LNCaP clone FGC (cell line): Measurements from ENCODE around the gene PFKP.
"Not testable (repeated sequence)": the region's sequence is repeated elsewhere in the genome, so short reads cannot be mapped to it uniquely, and the experiment has no call there.

Experiments
- DNase-seq: peaks from one replicate; pipeline ENCODE4 v3.0.0-alpha.2; 2011; ENCODE audit warnings: low read depth
- H3K4me3 ChIP-seq: 2 replicates; pipeline ENCODE4 v1.5.1; 2011; ENCODE audit warnings: mild to moderate bottlenecking, low read depth, low read length, control low read depth
- TF ChIP-seq, protein P1 (sequence below): IDR thresholded peaks from 2 replicates; pipeline ENCODE4 v1.5.1; 2012; ENCODE audit warnings: mild to moderate bottlenecking; ENCODE audit not compliant: control insufficient read depth, insufficient read depth; ENCODE audit errors: extremely low read depth

PFKP gene

DNA sequence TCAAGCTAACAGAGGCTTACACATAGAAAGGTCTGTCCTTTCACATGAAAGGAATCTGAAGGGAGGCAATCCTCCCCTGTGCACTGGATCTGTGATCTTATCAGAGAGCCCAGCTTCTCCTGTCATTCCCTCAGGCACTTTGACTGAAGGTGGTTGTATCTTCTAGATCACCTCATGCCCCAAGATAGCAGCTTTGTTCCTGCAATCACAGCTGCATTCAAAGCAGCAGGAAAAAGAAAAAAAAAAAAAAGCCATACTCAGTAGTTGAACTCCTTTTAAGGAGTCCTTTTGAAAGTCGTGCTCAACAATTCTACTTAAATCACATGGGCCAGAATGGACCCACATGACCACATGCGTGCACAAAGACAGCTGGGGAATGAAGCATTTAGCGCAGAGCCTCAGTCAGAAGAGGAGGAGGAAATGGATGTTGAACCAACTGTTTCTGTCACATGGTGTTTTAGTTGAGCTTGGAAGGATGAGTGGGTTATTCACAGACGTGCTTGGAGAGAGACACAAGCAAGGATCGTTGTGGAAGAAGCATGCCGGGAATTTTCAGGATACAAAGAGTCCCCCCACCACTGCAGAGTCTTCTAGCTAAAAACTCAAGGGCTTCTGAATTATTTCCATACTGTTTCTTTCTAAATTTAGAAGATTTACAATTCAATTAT lies 13.0 kb upstream of the PFKP start:
- TF ChIP-seq, protein P1, sequence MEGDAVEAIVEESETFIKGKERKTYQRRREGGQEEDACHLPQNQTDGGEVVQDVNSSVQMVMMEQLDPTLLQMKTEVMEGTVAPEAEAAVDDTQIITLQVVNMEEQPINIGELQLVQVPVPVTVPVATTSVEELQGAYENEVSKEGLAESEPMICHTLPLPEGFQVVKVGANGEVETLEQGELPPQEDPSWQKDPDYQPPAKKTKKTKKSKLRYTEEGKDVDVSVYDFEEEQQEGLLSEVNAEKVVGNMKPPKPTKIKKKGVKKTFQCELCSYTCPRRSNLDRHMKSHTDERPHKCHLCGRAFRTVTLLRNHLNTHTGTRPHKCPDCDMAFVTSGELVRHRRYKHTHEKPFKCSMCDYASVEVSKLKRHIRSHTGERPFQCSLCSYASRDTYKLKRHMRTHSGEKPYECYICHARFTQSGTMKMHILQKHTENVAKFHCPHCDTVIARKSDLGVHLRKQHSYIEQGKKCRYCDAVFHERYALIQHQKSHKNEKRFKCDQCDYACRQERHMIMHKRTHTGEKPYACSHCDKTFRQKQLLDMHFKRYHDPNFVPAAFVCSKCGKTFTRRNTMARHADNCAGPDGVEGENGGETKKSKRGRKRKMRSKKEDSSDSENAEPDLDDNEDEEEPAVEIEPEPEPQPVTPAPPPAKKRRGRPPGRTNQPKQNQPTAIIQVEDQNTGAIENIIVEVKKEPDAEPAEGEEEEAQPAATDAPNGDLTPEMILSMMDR: no peak
- H3K4me3 ChIP-seq: no peak overlapping the region
- no peak for DNase-seq

DNA sequence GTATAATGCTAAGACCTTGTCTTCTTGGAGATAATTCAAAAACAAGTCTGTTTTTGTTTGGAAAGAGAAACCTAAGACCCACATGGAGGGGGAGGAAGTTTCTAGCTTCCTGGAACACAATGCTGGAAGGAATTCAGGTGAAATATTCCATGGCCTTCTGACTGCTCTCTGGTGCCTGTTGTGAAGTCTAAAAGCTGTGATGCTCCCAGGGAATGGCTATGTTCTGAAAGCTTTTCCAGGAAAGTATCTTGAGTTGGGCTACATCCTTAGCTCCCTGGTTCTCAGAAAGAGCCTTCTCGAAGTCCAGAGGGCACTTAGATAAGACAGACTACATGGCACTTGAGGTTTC lies 12.5 kb upstream of the PFKP start:
- TF ChIP-seq, protein P1: no peak
- no peak overlapping the region for H3K4me3 ChIP-seq
- no peak for DNase-seq

DNA sequence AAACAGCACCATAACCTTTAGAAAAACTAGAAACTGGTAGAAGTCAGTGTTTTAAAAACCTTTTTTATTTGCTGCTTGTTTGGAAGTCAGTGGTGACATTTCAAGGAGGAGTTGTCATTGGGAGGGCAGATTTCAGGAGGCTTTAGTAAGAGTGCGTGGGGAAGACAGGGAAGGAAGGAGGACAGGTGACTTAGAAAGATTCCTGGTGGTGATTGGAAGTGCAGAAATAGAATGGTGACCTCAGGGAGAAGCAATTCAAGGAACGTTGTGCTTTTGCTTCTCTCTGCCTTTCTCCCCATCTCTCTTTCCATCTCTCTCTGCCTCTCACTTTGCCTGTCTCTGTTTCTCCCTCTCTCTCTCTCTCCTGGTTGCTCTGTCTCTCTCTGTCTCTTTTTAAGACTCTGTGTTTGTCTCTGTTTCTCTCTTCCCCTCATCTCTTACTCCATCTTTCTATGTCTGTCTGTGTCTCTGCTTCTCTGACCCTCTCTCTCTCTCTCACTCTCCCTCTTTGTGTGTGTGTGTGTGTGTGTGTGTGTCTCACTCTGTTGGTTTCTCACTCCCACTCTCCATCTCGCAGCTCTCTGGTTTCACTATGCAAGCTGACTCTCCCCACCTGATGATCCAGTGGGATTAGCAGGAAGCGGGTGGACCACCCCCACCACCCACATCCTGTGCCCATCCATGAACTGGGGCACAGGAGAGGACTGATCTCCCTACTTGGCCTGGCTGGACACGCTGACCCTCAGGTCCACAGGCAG lies 10.9 kb upstream of the PFKP start:
- H3K4me3 ChIP-seq: no peak overlapping the region
- no peak for DNase-seq
- TF ChIP-seq, protein P1: no peak

DNA sequence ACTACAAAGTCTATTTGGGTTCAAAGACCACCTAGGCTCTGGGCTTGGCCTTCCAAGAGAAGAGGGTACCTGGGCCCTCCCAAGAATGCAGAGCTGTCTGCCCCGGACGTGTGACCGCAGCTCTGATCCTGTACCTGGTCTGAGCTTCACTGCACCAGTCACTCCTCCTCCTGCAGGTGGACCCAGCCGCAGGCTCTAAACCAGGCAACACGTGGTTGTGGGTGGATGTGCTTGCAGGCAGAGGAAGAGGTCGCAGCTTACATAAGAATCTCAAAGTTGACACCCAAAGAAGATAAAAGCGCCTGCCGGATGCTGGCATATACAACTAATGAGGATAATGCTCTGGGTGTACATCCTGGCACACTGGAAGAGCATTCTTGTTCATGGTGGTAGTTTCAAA lies 9.4 kb upstream of the PFKP start:
- no peak overlapping the region for H3K4me3 ChIP-seq
- TF ChIP-seq, protein P1: no peak
- DNase-seq: no peak

DNA sequence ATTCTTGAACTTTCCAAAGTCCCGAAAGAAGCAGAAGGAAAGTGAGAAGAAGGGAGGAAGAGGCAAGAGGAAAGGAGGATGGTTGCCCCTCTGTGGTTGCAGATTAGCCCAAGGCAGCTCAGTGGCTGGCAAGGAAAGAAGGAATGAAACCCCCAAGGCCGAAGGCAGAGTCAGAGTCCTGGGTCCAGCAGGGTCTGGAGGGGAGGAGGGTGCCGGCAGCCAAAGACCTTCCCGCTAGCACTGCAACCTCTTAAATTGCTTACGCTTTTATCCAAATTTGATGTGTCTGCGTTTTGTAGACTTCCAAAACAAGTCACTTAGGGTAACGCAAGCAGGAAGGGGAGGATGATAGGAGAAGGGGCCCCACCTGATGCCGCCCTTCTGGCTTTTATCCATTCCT lies 7.4 kb upstream of the PFKP start:
- TF ChIP-seq, protein P1: no peak
- H3K4me3 ChIP-seq: no peak overlapping the region
- DNase-seq: no peak

DNA sequence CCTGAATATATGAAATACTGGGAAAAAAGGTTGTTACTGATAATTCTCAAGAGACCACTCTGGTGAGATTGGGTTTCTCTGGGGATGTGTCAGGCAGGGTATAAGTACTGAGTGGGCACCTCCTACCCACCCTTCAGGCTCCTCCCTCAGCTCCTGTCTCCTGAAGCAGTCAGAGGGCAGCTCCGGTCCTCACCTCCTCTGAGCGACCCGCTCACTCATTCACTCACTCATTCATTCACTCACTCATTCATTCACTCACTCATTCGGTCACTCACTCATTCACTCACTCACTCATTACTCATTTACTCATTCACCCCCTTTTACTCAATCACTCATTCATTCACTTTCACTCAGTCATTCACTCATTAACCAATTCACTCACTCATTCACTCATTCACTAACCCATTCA lies 6.9 kb upstream of the PFKP start:
- H3K4me3 ChIP-seq: no peak overlapping the region
- TF ChIP-seq, protein P1: no peak
- no peak for DNase-seq

DNA sequence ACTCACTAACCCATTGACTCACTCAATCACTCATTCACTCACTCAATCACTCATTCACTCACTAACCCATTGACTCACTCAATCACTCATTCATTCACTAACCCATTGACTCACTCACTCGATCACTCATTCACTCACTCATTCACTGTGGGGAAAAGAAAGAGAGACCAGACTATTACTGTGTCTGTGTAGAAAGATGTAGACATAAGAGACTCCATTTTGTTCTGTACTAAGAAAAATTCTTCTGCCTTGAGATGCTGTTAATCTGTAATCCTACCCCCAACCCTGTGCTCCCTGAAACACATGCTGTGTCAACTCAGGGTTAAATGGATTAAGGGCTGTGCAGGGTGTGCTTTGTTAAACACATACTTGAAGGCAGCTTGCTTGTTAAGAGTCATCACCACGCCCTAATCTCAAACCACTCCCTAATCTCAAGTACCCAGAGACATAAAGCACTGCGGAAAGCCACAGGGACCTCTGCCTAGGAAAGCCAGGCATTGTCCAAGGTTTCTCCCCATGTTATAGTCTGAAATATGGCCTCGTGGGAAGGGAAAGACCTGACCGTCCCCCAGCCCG lies 5.9 kb upstream of the PFKP start:
- not testable (repeated sequence) for DNase-seq, H3K4me3 ChIP-seq
